ENCODE results near the gene IL10. TPM values are rescaled to one million over a fixed set of nuclear protein-coding genes. Genes with fewer than 3 reads are reported as not detected.

Gene IL10
- total RNA-seq, 1 donor from 2014 or later: 0.54 TPM

GRCh38 chr1:206741142-206741701, 31.1 kb downstream of the IL10 start:
- ATAC-seq (no peak), DNase-seq (ENCODE audit: missing footprints) (no peak)
- intact Hi-C loops (cut with DNase I): no loop called here

GRCh38 chr1:206739411-206740076, 32.8 kb downstream of the IL10 start:
- DNase-seq (ENCODE audit: missing footprints): no peak
- peak; percentile 17 for ATAC-seq
- intact Hi-C loops (cut with DNase I): loop anchor here (5.0 kb wide), 2 partner anchors 63 to 173 kb away; no protein-coding TSS in a partner anchor

GRCh38 chr1:206738370-206739366, 33.6 kb downstream of the IL10 start:
- ATAC-seq (no peak), DNase-seq (ENCODE audit: missing footprints) (no peak)
- intact Hi-C loops (cut with DNase I): loop anchor here (5.0 kb wide), 2 partner anchors 64 to 174 kb away; no protein-coding TSS in a partner anchor

- no peak for DNase-seq (ENCODE audit: missing footprints)
- ATAC-seq: peak; percentile 51
- intact Hi-C loops (cut with DNase I): loop anchor here (5.0 kb wide), 2 partner anchors 65 to 175 kb away; no protein-coding TSS in a partner anchor
Observed at GRCh38 chr1:206737729-206738201, 34.5 kb downstream of the IL10 start.

- ATAC-seq (peak; percentile 49), DNase-seq (ENCODE audit: missing footprints) (no peak)
- intact Hi-C loops (cut with DNase I): loop anchor here (5.0 kb wide), 2 partner anchors 65 to 175 kb away; no protein-coding TSS in a partner anchor
Observed at GRCh38 chr1:206736878-206737728, 35.2 kb downstream of the IL10 start.

GRCh38 chr1:206735553-206736031, 36.7 kb downstream of the IL10 start:
- DNase-seq (ENCODE audit: missing footprints) (no peak), ATAC-seq (no peak)
- intact Hi-C loops (cut with DNase I): loop anchor here (5.0 kb wide), 2 partner anchors 67 to 177 kb away; no protein-coding TSS in a partner anchor

- ATAC-seq: no peak
- DNase-seq (ENCODE audit: missing footprints): no peak
- intact Hi-C loops (cut with DNase I): loop anchor here (5.0 kb wide), 2 partner anchors 68 to 178 kb away; no protein-coding TSS in a partner anchor
Observed at GRCh38 chr1:206734499-206735142, 37.7 kb downstream of the IL10 start.

GRCh38 chr1:206732992-206733391, 39.3 kb downstream of the IL10 start:
- ATAC-seq (no peak), DNase-seq (ENCODE audit: missing footprints) (no peak)
- intact Hi-C loops (cut with DNase I): no loop called here

GRCh38 chr1:206732508-206732907, 39.8 kb downstream of the IL10 start:
- no peak for ATAC-seq
- intact Hi-C loops (cut with DNase I): no loop called here
- DNase-seq (ENCODE audit: missing footprints): no peak

GRCh38 chr1:206729507-206729906, 42.8 kb downstream of the IL10 start:
- DNase-seq (ENCODE audit: missing footprints) (no peak), ATAC-seq (no peak)
- intact Hi-C loops (cut with DNase I): loop anchor here (5.0 kb wide), 1 partner anchor 78 kb away; no protein-coding TSS in a partner anchor

- DNase-seq (ENCODE audit: missing footprints) (no peak), ATAC-seq (no peak)
- intact Hi-C loops (cut with DNase I): loop anchor here (5.0 kb wide), 1 partner anchor 78 kb away; no protein-coding TSS in a partner anchor
Observed at GRCh38 chr1:206729050-206729449, 43.2 kb downstream of the IL10 start.

- intact Hi-C loops (cut with DNase I): loop anchor here (5.0 kb wide), 1 partner anchor 79 kb away; no protein-coding TSS in a partner anchor
- DNase-seq (ENCODE audit: missing footprints) (no peak), ATAC-seq (no peak)
Observed at GRCh38 chr1:206728697-206728987, 43.7 kb downstream of the IL10 start.

GRCh38 chr1:206727981-206728696, 44.2 kb downstream of the IL10 start:
- intact Hi-C loops (cut with DNase I): loop anchor here (5.0 kb wide), 1 partner anchor 79 kb away; no protein-coding TSS in a partner anchor
- ATAC-seq (no peak), DNase-seq (ENCODE audit: missing footprints) (no peak)

- intact Hi-C loops (cut with DNase I): loop anchor here (2.0 to 5.0 kb wide), 4 partner anchors 33 to 91 kb away; partner anchors contain the start of gene DYRK3
- DNase-seq (ENCODE audit: missing footprints) (no peak), ATAC-seq (no peak)
Observed at GRCh38 chr1:206725109-206725963, 47.0 kb downstream of the IL10 start.

GRCh38 chr1:206723805-206724472, 48.4 kb downstream of the IL10 start:
- intact Hi-C loops (cut with DNase I): loop anchor here (2.0 kb wide), 3 partner anchors 31 to 89 kb away; partner anchors contain the start of gene DYRK3
- ATAC-seq (peak; percentile 82), DNase-seq (ENCODE audit: missing footprints) (no peak)

All from Right ventricle myocardium inferior (tissue), 1 donor.